CD1c-positive myeloid dendritic cell (primary cell): ENCODE measurements around the gene PALLD.
"Not testable (repeated sequence)": the region's sequence is repeated elsewhere in the genome, so short reads cannot be mapped to it uniquely, and the experiment has no call there.

ENCODE experiments used
- DNase-seq: peaks from one replicate; pipeline ENCODE4 v3.0.0-alpha.2; 2016; ENCODE audit errors: extremely low spot score

The PALLD gene

DNA sequence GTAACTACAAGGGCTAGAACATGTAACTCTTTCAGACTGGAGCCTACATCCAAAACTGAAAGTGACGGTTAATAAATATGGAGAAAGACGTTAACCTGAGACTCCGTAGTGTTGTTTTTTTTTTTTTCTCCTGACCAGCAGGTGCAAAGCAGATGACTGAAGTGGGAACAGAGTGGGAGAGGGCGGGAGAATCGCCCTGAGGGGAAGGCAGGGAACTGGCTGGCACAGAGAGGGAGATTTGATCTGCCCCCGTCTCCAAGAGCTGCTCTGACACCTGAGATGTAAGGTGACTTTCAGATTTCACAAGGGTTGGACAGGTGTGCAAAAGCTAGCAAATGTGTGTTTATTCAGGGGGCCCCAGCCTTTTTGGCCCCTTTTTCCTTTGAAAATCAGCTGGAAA lies 180.2 kb downstream of the PALLD start:
- no peak for DNase-seq

DNA sequence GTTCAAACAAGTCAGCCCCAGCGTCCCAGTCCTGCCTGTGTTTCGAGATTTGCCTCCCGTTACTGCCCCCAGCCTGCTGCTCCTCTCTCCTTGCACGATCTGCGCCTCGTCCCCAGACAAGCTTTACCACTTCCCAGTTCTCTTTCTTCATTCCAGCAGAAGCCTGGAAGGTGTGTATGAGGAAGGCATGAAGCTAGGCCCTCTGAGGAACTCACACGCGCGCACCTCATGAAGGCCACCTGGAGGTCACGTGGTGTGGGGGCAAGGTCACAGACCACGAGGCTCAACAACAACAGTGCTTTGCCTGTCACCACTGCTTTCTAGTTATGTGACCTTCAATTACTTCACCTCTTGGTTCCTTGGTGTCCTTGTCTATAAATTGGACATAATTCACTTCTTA lies 181.0 kb downstream of the PALLD start:
- no peak for DNase-seq

DNA sequence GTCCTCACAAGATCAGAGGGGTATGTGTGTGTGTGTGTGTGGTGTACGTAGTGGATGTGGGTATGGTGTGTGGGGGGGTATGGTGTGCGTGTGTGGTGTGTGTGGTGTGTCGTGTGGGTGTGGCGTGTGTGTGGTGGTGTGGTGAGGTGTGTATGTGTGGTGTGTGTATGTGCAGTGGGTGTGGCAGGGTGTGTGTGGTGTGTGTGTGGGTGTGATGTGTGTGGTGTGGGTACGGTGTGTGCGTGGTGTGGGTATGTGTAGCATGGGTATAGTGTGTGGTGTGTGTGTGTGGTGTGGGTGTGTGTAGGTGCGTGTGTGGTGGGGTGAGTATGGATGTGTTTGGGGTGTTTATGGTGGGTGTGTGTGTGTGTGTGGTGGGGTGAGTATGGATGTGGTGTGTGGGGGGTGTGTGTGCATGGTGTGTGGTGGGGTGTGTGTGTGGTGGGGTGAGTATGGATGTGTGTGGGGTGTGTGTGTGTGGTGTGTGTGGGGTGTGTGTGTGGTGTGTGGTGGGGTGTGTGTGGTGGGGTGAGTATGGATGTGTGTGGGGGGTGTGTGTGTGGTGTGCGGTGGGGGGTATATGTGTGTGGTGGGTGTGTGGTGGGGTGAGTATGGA lies 182.0 kb downstream of the PALLD start:
- no peak for DNase-seq

DNA sequence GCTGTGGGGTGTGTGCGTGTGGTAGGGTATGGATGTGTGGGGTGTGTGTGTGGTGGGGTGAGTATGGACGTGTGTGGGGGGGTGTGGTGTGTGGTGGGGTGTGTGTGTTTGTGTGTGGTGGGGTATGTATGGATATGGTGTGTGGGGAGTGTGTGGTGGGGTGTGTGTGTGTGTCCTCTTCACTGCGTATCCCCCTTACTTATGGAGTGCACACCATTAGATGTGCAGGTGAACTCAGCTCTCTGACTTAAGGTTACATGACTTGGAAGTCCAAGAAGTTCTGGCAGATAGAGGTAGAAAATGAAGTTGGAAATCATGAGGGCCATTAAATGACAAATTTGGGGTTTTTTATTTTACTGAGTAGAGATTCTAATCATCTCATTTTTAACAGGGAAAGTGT lies 182.5 kb downstream of the PALLD start:
- no peak for DNase-seq

DNA sequence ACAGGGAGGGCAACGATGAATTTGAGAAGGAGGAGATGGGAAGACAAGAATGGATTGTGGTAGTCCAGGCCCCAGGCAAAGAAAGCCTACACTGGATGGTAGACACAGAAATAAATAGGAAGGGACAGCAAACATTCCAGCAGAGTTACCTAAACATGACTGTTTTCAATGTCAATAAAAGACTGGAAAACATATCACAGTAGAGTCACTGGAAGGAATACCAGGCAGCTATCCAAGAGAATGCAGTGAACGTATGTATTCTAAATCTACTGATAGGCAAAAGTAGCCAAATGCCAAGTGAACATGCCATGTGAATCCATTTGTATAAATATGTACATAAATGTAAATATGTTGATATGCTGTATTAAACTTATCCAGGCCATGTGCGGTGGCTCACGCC lies 183.0 kb downstream of the PALLD start:
- no peak for DNase-seq

DNA sequence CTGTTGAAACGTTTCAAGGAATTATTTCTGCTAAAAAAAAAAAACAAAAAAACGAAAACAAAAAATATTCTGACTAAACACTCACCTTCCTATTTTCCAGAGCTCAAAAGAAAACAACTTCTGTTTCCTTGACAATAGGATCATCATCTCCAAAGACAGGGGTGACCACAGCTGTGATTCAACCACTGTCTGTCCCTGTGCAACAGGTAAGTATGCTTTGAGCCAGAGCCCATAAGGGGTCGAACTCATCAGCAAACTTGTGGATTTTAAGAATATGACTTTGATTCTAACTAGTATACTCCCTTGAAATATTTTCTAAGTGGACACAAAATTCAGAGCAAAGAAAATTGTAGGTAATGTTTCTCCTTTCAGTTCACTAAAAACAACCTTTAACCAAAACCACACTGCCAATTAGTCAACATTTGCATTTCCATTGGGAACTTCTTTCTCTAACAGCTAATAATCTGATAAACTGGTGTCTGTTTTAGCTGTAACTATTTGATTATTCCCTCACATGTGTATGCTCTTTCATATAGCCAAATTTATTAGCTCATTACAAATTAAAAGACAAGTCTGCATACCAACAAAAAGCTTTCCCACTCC lies 186.1 kb downstream of the PALLD start:
- no peak for DNase-seq

DNA sequence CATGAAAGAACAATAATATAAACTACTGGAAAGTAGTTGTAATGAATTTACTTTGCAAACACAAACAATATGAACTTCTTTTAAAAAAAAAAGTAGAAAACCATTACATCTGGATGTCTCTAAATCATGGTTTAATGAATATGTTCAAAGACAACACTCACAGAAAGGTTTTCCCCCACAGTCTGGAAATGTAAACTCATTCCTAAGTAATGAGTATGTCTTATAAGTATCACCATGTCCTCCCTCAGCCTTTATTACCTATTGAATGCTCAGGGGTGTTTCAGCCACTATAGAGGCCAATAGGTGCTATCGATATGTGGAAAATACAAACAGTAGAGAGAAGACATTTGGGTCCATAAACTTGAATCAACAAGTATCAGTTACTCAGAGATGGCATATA lies 186.7 kb downstream of the PALLD start:
- DNase-seq, result no peak

DNA sequence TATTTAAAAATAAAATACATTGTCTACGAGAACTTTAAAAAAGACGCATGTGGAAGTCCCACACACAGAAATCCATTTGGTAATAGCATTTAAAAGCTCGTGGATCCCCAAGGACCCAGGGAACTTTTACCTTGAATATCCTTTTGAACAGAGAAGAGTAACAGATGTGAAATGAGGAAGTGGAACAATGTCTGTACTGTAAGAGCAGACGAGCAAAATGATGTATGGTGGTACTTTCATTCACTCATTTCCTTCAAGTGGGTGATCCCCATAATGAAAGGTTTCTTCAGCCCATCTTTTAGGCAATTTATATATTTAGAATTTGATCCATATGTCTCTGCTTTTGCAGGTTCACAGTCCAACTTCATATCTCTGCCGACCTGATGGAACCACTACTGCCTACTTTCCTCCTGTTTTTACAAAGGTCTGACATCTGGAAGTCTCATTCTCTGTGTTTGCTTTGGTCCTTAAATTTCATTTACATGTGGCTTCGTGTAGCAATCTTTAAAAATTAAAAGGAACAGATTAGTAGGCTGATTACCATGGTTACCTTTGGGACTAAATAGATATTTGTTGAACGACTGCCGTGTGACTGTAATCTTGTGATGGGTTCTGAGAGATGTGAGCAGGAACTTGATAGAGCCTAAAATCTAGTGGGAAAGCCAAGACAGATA lies 188.4 kb downstream of the PALLD start:
- DNase-seq, result no peak

DNA sequence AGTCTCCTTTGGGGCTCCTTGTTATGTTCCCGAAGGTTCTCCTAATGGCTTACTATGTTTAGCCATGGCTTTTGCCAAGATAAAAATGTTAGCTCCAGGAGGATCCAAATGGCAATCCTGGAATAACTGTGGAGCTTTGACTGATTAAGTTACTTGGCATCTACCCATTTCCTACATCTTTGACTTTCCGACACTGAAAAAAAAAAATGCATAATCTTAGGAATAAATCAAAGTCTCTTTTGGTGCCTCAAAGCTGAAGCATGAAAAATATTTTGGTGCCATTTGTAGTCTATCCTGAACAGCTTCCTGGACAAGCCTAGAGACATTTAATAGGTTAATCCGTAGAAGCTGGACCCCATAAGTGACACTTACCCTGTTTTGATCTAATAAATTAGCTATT lies 191.7 kb downstream of the PALLD start:
- no peak for DNase-seq

DNA sequence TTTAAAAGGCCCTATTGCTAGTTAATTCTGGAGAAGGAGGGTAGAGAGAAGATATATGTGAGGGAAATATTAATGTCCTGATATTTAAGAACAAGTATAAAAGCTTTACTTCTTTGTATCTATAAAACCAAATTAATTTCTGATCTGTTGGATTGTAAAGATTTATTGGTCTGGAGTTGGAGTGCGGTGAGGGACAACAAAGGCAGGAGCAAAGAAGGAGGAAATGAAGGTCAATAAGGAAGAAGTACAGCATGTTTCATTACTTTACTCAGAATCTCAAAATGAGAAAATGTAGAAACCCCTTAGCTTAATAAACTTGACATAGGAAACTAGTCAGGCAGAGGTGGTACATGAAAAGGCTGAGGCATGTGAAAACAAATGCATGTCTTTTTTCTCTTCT lies 192.9 kb downstream of the PALLD start:
- no peak for DNase-seq

DNA sequence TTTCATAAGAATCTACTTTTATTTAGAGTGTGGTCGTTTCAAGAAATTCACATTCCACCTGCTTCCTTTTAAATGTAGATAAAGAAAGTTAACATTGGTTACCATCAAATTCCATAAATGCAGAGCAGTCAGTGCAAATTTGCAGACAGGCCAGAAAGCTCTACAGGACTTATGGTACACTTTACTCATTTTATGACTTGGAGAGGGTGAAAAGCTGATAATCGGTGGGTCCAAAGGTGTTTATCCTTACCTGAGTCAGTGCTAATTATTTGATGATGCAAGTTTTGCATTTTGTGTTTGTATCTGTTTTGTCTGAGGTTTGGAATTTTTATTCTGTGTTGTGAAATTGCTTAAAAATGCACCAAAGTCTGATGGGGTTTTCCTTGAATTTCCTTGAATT lies 193.3 kb downstream of the PALLD start:
- no peak for DNase-seq

DNA sequence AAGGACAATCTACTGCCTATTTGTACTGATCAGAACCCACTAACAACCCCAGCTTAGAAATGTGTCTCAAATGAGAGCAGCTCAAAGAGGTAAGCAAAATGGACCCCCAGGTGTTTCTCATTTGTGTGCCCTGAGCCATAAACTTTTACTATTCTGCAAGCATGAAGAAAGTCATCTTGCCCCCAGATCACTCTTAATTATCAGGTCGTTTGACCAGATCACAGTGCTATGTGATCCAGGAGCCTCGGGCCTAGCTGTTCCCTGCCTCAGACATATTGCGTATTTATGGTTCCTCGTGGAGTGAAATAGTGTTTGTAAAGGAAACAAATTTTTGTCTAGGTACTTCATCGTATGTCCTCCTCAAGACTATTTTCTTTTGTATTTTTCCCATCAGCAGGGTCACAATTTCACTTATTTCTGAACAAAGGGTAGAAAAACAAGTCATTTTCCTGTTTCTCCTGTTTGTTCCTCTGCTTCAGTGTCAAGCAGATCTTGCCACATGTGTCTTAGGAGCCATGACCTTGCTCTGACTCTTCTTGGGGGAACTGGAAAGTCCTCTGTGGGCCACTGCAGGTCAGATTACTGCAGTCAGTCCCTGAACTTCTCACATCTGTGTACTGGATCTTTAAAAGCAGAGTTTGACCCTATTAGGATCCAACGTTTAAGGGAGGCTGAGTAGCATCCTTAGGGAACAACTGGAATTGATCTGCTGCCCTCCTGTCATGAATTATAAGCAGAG lies 194.9 kb downstream of the PALLD start:
- no peak for DNase-seq

DNA sequence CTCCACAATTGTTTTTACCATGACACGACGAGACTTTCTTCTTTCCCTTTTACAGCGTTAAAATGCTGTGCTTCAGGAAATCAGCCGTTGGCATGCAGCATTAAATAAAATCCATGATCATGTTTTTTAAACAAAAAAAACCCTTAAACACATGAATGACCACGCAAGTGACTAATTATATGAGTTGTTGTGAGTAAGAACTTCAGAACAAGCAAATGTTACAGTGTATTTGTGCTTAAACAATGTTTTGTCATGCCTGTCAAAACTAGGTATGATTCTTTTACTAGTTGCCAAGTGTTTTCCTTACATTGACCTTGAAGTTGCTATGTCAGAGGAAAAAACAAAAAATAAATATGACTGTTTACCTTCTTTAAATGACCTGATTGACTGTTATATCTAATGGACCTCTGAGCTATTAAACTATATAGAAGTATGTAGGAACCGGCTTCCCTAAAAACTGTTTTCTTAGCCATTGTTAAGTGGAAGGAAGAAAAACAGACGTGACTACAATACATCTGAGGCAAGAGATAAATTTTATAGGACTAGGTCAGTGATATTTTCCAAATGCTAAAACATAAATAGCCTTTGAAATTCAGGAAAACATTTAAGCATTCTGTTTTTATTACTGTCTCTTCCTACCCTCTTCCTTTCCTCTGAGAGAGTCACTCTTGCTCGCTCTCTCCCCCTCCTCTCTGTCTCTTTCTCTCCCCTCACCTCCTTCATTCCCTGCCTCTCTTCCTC lies 197.1 kb downstream of the PALLD start:
- DNase-seq, result no peak

DNA sequence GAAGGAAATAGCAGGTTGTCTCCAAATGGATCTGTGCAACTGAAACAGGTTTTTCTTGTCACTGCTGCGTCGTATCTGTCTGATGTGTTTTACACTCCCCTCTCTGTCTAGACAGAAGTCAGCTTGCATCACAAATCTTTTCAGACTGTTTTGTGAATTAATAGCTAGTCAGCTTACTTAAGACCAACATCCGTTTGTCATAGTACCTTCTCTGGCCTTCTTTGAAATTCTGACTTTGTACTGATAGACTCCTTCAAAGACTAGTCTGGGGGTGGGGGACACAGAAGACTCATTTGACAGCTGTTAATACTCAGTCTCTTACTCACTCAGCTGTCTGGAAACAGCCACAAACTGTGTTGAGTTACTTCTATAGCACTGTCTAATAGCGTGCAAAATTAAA lies 197.8 kb downstream of the PALLD start:
- no peak for DNase-seq

DNA sequence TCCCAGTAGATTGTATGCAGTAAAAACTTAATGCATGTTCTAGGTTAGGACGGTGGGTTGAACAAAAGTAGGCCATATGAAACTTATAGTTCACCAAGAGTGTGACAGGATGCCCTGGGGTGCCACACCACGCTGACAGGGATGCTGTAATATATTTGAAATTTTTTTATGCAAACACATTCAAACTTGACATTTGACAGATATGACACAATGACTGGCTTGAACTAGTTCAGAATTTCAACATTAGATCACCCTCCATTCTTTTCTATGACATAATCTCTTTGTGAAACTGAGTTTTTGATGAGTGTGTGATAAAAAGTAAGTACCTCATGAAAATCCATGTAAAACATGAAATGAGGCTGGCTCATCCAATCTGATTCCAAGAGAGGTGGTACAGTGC lies 198.4 kb downstream of the PALLD start:
- DNase-seq, result no peak

DNA sequence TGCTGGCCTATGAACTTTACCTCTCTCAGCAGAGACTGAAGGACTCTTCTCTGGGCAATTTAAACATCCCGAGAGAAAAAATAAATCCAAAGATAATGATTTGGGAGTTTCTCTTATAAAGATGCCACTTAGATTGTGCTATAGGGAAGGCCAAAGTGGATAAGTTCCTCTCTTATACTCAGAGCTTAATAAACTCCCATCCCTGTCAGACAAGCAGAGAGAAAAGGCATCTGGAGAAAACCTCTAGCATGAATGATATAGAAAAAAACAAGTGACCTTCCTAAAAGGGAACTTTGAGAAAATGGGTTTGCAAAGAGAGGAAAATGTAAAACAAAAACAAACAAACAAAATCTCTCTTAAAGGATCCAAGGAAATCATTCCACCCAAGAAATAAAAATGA lies 199.4 kb downstream of the PALLD start:
- no peak for DNase-seq

DNA sequence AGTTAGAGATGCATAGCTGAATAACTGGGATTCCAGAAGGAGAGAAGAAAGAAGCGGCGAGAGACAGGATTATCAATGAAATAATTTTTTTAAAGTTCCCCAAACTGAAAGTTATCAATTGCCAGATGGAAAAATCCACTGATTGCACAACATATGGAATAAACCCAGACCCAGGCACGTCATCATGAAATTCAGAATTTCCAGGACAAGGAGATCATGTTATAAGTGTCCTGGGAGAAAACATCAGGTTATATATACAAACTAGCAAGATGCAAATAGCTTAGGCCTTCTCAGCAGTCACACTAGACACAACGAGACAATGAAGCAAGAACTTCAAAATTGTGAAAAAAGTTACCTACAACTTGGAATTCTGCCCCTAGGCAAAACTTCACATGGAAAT lies 200.0 kb downstream of the PALLD start:
- no peak for DNase-seq

DNA sequence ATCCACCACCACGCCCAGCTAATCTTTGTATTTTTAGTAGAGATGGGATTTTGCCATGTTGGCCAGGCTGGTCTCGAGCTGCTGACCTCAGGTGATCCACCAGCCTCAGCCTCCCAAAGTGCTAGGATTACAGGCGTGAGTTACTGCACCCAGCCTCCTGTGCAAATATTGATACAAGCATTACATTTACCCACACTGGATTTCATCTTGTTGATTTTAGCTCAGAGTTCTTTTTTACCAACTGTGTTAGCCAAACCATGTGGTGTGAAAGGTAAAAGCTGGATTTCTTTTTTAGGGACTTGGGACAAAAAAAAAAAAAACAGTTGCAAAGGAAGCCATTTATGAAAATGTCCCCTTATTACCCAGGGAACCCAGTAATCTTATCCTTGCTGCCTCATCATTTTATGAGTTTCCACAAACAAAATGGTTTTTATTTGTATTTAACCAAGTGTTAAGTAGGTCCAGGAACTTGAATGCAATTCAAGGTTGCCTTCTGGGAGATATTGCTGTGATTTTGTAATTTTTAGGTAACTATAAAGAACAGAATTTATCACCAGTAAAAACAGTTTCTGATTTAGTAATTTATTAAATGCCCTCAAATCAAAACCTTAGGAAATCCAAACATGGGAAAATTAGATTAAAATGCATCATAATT lies 202.5 kb downstream of the PALLD start:
- no peak for DNase-seq

DNA sequence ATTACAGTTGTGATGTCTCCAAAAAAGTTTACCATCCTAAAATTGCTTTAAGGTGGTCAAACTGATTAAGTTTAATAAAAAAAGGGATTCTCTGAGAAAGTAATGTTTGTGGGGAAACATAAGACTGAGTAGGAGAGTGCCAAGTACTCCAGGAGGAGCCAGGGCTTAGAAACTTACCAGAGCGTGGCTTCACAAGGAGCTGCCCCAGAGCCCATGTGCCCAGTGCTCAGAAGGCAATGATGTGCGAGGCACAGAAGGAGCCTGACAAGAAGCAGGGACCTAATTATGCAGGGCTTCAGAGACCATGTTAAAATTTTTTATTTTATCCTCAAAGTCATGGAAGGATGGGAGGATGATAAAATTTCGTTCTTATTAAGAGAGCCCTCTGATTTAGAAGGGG lies 204.2 kb downstream of the PALLD start:
- DNase-seq, result no peak

DNA sequence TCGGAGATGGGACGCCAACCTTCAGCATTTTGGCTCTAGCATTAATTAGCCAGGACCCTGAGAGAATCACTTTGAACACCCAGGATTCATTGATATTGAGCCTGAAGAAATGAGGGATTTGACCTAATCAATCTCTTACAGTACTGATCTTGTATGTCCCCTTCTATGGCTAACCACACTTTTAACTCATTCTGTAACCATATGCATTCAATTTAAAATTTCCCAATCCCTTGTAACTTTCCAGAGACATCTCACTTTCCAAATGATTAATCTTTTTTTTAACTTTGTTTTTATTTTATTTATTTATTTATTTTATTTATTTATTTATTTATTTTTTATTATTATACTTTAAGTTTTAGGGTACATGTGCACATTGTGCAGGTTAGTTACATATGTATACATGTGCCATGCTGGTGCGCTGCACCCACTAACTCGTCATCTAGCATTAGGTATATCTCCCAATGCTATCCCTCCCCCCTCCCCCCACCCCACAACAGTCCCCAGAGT lies 205.8 kb downstream of the PALLD start:
- not testable (repeated sequence) for DNase-seq

DNA sequence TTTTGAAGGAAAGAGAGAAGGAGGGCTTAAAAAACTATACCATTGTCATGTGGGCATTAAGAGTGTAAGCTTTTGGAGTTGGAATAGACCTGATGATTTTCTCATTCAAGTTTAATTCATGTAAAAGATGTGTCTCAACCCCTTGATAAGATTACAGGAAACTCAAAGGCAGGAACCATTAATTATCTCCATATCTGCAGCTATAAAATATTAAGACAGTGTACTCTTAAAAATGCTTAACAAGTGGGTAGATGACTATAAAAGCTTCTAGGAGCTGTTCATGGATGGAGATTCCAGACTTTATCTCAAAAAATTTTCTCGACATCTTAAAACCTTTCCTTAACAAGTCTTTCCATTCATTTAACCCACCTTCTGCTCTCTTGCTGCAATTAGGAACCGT lies 208.3 kb downstream of the PALLD start:
- DNase-seq, result no peak
